A673 (cell line): Measurements from ENCODE around the gene FPR2. TPM values are rescaled to one million over a fixed set of nuclear protein-coding genes. Genes with fewer than 3 reads are reported as not detected.

ENCODE experiments used
- BruUV-seq: library from RNA; stranded (reverse); fragments of 400-500 nt; replicated peaks from 2 replicates; lab custom pipeline; 2021; lab: Mats Ljungman, UMichigan
- CTCF ChIA-PET: fragments of 300-600 bp; sonication (Branson Sonifier 250); formaldehyde crosslinking; loops from one replicate; lab custom pipeline; 2022; ENCODE audit warnings: antibody characterized with exemption; lab: Charles Lee
- POLR2A ChIA-PET: fragments of 300-600 bp; sonication (Branson Sonifier 250); formaldehyde crosslinking; loops from one replicate; lab custom pipeline; 2022; ENCODE audit warnings: antibody characterized with exemption; ENCODE audit not compliant: low non-redundant PET; lab: Charles Lee
- DNase-seq: peaks from one replicate; pipeline ENCODE4 v3.0.0-alpha.2; 2015; ENCODE audit warnings: low spot score
- H3K27ac ChIP-seq: fragments of 200-600 bp; sonication (generic); 2 replicates; pipeline ENCODE4 v1.5.1; 2016; ENCODE audit warnings: mixed run types, low read depth, mild to moderate bottlenecking, mixed read lengths, antibody characterized with exemption, low read length; ENCODE audit not compliant: poor library complexity, severe bottlenecking
- H3K27me3 ChIP-seq: fragments of 200-600 bp; sonication (generic); replicated peaks from 2 replicates; pipeline ENCODE4 v1.6.1; 2017; ENCODE audit warnings: mixed run types, low read depth, mild to moderate bottlenecking, mixed read lengths, antibody characterized with exemption, low read length; ENCODE audit not compliant: insufficient read depth, poor library complexity
- H3K36me3 ChIP-seq: fragments of 200-600 bp; sonication (generic); 2 replicates; pipeline ENCODE4 v1.6.1; 2016; ENCODE audit warnings: mixed run types, mild to moderate bottlenecking, mixed read lengths, antibody characterized with exemption, low read length; ENCODE audit not compliant: insufficient read depth, poor library complexity, severe bottlenecking
- H3K4me1 ChIP-seq: fragments of 200-600 bp; sonication (generic); 2 replicates; pipeline ENCODE4 v1.6.1; 2017; ENCODE audit warnings: mixed run types, mild to moderate bottlenecking, mixed read lengths, antibody characterized with exemption, low read length; ENCODE audit not compliant: insufficient read depth, poor library complexity, severe bottlenecking
- H3K4me3 ChIP-seq: fragments of 200-600 bp; sonication (generic); 2 replicates; pipeline ENCODE4 v1.5.1; 2016; ENCODE audit warnings: low read depth, mixed run types, mild to moderate bottlenecking, mixed read lengths, low read length; ENCODE audit not compliant: poor library complexity, severe bottlenecking
- H3K9me3 ChIP-seq: fragments of 200-600 bp; sonication (generic); 2 replicates; pipeline ENCODE4 v1.6.1; 2016; ENCODE audit warnings: mixed run types, low read depth, mild to moderate bottlenecking, mixed read lengths, antibody characterized with exemption, low read length; ENCODE audit not compliant: poor library complexity, severe bottlenecking
- EZH2 ChIP-seq: fragments of 200-600 bp; sonication (generic); IDR thresholded peaks from 2 replicates; pipeline ENCODE4 v1.6.1; 2017; ENCODE audit warnings: borderline replicate concordance, low read depth, mild to moderate bottlenecking, mixed read lengths, antibody characterized with exemption, low read length; ENCODE audit not compliant: poor library complexity, severe bottlenecking
- intact Hi-C: fragments of 100-400 bp; cut with micrococcal nuclease; formaldehyde crosslinking; loops from one replicate; pipeline ENCODE4 v1.10.0; 2022; ENCODE audit not compliant: unreplicated experiment
- total RNA-seq: library from RNA; stranded (reverse); gene quantifications from 2 replicates; pipeline ENCODE4 v1.2.3, GENCODE V29; 2021
- TF ChIP-seq, protein P1 (sequence below): fragments of 300-800, 200-600 bp; sonication (generic); conservative IDR thresholded peaks from 2 replicates; pipeline ENCODE4 v1.5.1; 2017; ENCODE audit warnings: low read depth, mild to moderate bottlenecking, antibody characterized with exemption, low read length, moderate library complexity, mixed read lengths

Gene FPR2
- total RNA-seq, 1 experiment from 2014 or later: not detected

GRCh38 chr19:51746731-51747130, 14.2 kb upstream of the FPR2 start:
- H3K9me3 ChIP-seq: no peaks in the 10 kb centered on the region
- H3K27me3 ChIP-seq: peaks cover 8% of the 10 kb centered on the region
- H3K4me1 ChIP-seq: no peaks in the 10 kb centered on the region
- ChIA-PET CTCF (no interaction called here), POLR2A (no interaction called here)
- intact Hi-C loops: no loop called here
- no peaks in the 10 kb centered on the region for H3K36me3 ChIP-seq
- BruUV-seq: no TSS peak
- DNase-seq: no peak
- no peak overlapping the region for H3K27ac ChIP-seq
- TF ChIP-seq, protein P1, sequence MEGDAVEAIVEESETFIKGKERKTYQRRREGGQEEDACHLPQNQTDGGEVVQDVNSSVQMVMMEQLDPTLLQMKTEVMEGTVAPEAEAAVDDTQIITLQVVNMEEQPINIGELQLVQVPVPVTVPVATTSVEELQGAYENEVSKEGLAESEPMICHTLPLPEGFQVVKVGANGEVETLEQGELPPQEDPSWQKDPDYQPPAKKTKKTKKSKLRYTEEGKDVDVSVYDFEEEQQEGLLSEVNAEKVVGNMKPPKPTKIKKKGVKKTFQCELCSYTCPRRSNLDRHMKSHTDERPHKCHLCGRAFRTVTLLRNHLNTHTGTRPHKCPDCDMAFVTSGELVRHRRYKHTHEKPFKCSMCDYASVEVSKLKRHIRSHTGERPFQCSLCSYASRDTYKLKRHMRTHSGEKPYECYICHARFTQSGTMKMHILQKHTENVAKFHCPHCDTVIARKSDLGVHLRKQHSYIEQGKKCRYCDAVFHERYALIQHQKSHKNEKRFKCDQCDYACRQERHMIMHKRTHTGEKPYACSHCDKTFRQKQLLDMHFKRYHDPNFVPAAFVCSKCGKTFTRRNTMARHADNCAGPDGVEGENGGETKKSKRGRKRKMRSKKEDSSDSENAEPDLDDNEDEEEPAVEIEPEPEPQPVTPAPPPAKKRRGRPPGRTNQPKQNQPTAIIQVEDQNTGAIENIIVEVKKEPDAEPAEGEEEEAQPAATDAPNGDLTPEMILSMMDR: no peak
- no peak for TF ChIP-seq EZH2
- no peak overlapping the region for H3K4me3 ChIP-seq

- no TSS peak for BruUV-seq
- intact Hi-C loops: no loop called here
- ChIA-PET CTCF (no interaction called here), POLR2A (no interaction called here)
- Histone ChIP-seq H3K36me3 (no peaks in the 10 kb centered on the region), H3K4me3 (no peak overlapping the region), H3K9me3 (no peaks in the 10 kb centered on the region), H3K4me1 (no peaks in the 10 kb centered on the region), H3K27ac (no peak overlapping the region), H3K27me3 (peaks cover 10% of the 10 kb centered on the region)
- DNase-seq: no peak
- TF ChIP-seq EZH2: no peak
- TF ChIP-seq, protein P1: no peak
Observed at GRCh38 chr19:51749979-51750378, 11.0 kb upstream of the FPR2 start.

DNA sequence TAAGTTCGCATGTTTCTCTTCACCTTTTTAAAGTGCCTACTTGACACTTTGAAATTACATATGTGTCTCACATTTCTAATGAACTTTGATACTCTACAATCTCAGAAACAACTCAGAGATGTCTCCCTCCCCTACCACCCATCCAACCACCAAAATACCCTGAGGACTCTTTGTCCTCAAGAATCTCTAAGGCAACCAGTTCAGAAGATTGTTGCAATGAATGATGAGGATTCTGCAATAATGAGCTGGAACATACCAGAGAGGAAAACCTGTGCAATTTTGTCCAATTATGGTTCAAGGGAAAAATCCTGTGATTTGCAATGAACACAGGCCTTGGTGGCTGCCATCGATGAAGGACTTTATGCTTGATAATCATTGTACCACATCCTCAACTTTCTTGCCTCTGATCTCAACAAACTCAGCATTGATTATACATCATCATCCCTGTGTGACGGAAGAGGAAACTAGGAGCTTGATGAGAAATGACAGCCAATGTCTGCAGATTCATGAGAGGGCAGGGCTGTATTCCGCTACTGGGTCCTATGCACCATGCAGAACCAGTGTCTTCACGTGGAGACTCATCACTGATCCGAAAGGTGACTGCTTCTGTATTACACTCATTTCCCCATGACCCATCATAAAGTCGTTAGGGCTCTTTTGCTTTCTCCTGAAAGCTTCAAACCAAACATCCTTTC, 10.4 kb upstream of the FPR2 start:
- TF ChIP-seq, protein P1: no peak
- no peak for TF ChIP-seq EZH2
- Histone ChIP-seq H3K36me3 (no peaks in the 10 kb centered on the region), H3K9me3 (no peaks in the 10 kb centered on the region), H3K4me1 (no peaks in the 10 kb centered on the region), H3K27ac (no peak overlapping the region), H3K27me3 (peaks cover 10% of the 10 kb centered on the region), H3K4me3 (no peak overlapping the region)
- CTCF ChIA-PET: no interaction called here
- intact Hi-C loops: no loop called here
- POLR2A ChIA-PET: no interaction called here
- BruUV-seq: no TSS peak
- no peak for DNase-seq
